ELR (cell line): ENCODE data around the gene FOXF1.

Experiments used
- DNase-seq: peaks from one replicate; pipeline ENCODE4 v3.0.0-alpha.2; 2015; ENCODE audit warnings: low read depth

Gene FOXF1

DNA sequence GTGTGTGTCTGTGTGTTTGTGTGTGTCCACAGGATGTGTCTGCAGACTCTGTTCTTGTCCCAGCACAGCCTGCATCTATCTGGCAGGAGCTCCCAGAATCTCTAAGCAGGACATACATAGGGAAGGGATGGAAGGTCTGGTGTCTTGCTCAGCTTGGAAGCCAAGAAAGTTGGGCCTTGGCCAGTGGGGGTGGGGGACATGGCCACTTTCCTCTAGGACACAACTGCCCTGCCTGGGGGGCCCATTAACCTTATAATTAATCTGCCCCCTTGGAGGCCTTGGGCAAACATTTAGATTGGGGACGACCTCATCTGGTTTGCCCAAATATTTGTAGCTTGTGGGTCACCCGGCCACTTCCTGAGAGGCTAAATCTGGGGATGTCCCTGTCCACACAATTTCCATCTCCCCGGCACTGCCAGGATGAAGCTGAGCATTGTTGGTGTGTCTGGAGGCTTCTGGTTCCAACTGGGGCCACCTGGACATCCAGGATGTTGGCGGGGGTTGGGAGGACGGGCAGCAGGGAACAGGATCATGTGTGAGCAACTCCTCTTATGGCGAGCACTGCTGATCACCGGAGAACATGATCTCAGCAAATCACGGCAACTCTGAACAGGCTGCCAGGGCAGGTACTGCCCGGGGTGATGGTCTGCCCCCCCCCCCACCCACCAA, 17.2 kb upstream of the FOXF1 start:
- no peak for DNase-seq

DNA sequence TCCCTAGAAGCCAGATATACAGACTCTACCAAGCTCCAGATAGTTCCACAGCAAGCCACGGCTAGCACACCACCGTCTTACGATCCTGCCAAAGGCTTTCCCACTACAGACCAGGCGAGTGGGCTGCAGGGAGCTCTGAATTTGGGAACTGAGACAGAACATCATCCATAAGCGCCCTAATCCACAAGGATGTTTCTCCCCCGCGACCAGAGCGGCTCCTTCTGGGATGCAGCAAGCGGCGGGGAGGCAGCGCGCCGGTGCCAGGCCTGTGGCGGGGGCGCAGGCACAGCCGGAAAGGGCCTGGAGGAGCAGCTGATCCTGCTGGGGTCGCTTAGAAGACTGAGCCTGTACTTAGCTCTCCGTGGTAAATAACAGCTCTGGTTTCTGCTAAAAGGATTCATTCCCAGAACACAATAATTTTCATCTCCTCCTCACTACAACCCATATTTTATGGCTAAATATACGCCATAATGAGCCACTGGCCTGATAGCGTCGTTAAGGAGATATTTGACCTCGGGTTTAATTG, 16.2 kb upstream of the FOXF1 start:
- DNase-seq: no peak

DNA sequence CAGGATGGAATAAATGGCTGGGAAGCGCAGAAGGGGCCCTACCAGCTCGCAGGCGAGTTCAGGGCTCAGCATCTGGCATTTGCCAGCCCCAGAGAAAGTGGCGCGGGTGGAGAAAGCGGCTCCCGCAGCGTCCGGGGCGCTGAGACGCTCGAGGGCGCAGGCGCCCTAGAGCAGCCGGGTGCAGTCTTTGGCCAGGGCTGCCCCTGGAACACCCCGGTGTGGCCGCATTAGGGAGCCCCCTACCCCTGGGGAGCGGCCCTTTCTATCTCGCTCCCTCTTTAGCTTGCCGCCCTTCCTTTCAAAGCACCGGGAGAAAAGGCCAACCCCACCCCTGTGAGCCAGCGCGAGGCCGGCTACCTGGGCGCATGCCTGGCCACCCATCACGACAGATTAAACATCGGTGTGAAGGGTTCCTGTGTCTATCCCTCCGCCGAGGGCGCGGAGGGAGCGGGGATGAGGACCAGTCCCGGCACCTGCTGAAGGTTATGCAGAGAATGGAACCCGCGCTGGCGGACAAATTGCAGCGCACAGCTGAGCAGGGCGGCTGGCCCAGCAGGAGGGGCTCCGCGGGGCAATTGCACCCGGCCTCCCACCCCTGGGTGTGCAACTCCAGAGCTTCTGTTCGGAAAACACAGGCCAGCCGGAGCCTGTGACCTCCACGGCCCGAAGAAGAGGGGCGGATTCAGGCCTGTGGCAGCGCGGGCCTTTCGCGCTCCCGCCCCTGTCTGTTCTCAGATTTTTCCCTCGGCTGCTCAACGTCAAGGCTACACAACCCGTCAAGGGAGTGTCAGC, 15.6 kb upstream of the FOXF1 start:
- no peak for DNase-seq

DNA sequence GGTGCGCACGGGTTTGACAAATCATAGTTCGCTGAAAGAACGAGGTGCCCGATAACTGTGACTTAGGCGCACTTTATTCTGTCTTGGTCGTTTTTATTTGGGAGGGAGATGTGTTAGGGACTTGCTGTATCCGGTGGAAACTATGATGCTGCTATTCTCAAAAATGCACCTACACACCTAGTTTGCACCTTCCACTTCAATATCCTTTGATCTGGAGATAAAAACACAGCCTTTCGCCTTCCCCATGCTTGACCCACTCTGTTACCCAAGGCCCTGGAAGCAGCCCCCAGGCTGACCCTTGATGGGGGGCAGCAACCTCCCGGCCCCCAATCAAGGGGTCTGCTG, 15.0 kb upstream of the FOXF1 start:
- DNase-seq: no peak

DNA sequence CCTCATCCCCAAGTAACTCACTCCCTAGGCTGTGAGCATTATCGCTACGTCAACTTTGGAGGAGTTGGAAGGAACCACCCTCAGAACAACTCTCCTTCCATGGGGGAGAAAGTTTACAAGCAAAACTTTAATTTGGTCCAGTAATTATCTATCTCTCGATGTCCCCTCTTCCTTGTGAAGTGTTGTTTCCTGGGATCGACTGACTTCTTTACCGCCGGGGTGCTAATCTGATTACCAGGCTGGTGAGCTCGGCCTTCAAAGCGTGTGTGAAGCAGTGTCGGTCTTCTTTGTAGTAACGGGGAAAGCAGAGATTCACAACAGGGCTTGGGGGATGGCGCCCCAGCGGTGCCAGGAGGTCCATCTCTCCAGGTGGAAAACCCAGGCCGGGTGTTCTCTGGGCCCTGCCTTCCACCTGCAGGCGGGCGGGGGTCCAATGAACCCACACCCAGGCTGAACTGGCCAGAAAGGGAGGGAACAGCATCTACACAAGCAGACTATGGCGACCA, 14.5 kb upstream of the FOXF1 start:
- DNase-seq: no peak

DNA sequence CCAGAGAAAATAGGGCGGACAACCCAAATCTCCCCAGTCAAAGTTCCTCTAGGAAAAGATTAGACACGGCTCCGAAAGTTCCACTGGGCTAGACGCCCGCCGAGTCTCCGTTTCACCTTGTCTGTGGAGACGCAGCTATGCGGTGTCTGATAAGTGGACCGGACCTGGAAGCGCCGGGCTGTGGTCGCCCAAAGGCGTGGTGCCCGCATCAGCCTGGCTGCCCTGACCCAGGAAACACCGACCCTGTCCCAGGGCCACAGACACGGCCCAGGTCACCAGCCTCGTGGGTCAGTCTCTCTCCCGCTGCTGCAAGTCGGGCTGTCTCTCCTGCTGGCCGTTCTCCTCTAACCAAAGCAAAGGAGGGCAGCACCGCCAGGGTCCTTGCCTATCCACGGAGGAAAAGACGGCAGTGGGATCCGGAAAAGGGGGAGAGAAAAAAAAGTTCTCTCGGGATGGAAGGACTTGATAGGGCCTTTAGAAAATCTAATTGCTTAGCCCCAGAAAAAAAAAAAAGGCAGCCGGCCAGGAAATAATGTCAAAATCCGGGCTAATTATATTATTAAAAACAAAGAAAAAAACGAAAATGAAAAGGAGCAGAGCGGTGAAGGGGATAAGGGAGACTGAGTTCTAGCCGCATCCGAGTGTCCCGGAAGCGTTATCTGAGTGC, 13.9 kb upstream of the FOXF1 start:
- no peak for DNase-seq

DNA sequence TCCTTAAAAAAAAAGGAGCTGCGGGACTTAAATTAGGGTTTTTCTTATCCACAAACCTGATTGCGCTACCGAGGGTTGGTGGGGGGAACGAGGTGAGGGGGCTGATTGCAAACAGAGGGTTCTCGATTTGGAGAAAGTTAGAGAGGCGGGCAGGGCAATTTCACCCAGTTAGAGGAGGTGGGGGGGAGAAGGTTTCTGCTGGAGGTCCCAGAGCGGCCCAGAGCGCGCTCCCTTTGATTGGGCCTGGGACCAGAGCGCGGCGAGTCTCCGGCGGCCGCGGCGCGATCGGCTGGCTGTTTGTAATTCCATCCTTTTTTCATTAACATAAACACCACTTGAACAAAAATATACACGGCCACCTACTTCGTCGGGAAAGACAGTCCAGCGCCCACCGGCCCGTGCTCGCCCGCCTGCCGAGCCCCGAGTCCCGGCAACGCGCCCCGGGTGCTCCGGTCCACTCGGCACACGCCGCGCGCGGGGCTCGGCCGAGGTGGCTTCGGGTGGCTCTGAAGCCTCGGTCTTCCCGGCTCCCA, 13.3 kb upstream of the FOXF1 start:
- DNase-seq: no peak

DNA sequence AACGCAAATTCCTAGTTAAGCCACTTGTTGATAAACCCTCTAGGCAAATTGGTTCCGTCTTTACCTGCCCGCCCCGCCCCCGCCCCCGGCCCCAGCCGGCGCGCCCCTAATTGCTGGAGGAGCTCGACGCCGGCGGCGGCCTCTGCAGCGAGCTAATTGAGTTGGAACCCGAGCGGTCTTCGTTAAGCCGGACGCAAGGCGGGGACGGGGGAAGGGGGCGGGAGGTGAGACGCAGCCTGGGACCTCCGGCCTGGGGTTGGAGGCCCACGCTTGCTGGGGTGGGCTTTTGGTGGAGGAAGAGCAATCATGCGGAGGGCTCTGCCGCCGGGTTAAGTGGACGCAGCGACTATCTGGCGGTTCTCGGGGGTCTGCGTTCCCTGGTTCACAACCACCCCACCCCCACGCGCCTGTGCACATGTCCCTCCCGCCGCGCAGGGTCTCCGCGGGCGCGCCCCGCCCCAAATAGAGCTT, 12.7 kb upstream of the FOXF1 start:
- DNase-seq: no peak

DNA sequence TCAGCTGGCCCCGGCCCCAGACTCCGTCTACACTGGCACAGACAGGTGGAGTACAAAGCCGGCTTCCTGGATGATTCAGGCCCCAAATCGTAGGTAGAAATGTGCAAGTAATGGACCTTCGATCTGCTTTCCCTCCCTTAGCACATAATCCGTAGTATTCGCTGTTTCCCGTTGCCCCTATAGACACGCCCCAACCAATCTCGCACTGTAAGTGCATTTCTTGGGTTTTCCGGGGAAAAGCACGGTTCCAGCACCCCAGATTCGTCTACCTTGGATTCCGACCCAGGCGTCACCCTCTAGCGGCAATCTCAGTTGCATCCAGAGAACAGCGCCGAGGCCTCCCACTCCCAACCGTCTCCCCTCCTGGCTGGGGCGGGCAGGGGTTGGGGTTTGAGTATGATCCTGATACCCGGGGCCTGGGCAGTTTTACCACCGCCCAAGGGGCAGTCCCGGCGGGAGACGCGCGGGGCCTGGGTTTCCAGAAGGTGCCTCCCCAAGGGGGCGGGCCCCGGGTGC, 12.1 kb upstream of the FOXF1 start:
- DNase-seq: no peak

DNA sequence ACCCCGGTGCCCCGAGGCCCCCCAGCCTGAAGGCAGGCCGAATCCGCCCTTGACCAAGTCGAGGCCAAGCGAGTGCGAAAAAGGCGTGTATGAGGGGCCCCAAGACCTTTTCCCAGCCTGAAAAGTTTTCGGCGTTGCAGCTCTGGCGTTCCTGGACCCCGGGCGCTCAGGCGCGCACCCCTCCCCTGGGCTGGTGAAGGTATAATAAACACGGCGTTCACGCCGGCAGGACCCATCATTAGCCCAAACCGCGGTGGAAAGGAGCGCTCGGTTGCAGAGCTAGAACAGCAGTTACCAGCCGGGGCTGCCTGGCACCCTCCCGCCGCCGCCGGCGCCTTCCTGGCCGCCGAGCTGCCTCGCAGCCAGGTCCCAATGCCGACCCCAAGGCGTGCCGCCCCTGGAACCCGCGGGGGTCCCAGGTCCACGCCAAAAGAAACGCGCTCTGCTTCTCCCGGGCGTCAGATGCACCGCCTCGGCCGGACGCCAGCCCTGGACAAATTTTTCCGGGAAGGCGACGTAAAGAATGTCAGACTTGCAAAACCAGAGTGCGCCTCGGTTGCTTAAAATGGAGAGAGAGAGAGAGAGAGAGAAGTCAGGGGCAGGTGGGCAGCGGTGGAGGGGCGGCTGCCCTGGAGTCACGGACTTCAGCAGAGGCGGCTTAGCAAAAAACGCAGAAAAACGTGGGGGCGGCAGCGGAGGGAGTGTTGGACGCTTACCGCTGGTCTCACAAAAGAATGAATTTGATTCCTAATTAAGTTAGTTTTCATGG, 11.5 kb upstream of the FOXF1 start:
- DNase-seq: no peak

DNA sequence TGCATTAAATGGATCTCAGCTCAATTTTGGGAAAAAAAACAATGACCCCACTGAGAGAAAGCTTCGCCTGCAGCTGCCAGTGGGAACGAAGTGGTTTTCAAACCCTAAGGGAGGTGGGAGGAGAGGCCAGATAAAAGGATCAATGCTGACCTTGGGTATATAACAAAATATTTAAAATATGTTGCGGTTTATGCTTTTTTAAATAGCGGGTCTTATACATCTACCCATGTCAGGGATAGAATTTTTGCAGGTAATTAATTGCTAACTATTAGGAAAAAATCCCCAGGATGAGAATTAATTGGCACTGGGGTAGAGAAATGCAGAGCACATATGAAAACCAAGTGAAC, 10.9 kb upstream of the FOXF1 start:
- DNase-seq: no peak

DNA sequence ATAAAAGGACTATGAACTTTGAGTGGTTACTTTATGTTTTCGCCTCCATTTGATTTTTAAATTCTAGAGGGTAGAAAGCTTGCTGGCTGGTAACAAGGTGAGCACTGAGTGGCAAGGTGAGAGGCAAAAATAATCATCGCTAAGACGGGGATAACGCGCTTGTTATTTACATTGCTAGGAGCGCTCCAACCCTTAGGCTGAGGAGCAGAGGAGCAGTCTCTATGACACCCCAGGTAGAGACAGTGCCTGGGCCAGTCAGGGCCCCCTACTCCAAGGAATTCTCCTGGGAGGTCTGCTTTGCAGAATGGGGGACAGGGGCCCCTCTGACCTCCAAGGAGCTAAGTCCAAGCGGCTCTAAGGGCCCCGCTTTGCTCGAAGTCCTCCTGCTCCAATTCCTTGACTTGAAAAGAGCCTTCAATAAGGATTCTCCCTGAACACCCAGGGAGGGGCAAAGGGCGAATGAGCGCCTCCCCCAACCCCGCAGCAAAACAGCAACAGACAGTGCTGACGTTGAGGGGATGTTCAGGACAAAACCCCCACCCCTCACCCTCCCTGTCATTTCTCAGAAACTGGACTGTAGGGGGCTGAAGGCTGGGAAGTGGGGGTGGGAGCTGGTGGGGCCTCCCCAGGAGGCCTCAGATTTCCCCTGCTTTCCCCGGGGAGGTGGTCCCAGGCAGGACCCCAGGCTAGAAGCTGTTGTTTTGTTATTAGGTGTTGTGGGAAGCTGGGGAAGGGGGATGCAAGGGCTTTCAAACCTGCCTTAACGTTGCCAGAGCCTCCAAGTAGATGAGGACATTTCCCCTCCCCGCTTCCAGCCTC, 10.2 kb upstream of the FOXF1 start:
- no peak for DNase-seq

DNA sequence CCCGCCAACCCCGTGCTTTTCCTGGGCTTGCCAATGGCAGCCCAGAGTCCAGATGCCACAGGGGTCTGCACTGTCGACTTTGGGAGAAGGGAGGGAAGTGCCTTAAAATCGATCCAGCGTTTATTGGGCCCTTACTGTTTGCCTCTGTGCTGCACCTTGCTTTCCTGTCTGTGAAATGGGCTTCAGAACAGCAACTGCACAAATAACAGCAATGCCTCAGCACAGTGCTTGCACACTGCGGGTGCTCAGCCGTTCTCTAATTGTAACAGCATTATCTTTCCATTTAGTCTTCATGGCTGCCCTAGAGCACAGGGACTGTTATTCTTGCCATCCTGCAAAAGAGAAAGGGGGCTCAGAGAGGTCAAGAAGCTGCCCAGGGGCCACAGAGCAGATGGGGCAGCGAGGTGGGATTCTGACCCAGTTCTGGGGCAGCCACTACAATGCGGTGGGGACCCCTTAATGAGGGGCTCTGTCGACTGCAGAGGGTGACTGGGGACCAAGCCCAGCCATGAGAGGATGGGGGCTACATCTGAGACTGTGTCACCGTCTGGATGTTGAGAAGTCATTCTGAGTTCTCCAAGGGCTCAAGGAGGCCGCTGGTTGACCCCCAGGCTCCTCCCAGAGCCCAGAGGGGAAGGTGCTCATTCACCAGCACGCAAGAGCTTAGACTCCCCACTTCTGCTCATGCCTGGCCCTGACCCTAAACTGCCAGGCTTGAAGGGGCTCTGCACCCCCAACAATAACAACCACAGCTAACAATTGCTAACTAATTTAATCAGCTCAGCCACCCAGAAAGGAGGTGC, 9.4 kb upstream of the FOXF1 start:
- no peak for DNase-seq

DNA sequence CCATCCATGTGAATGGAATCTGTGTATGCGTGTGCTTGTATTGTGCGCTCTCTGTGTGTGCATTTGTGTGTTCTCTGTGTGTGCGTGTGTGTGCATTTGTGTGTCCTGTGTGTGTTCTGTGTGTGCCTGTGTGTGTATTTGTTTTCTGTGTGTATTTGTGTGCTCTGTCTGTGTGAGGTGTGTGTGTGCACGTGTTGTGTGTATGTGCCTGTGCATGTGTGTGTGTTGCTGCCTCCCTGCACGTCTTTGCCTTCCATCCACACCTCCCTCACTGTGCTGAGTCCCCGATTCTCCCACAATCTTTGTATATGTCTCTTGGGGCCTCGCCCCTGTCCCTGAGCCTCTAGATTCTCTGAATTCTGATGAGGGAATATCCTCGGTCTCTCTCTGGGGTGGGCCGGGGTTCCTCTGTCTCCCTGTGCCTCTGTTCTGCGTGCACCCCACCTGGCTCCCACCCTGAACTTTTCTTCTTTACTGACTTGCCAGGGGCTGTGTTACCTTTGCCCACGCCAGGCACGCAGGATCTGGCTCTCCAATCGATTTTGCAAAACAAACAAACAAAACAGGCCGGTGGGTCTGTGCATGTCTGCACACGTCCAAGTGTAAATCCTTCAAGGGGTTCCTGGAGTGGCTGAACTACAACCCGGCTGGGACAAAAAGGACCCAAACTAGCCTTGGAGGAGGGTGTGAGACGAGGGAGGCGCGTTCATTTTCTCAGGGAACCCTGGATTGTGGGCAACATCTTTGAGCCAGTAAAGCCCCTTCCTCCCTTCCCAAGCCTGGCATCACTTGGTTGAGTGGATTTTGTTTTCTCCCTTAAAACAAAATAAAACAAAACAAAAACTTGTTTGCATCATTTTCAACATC, 8.1 kb upstream of the FOXF1 start:
- no peak for DNase-seq

DNA sequence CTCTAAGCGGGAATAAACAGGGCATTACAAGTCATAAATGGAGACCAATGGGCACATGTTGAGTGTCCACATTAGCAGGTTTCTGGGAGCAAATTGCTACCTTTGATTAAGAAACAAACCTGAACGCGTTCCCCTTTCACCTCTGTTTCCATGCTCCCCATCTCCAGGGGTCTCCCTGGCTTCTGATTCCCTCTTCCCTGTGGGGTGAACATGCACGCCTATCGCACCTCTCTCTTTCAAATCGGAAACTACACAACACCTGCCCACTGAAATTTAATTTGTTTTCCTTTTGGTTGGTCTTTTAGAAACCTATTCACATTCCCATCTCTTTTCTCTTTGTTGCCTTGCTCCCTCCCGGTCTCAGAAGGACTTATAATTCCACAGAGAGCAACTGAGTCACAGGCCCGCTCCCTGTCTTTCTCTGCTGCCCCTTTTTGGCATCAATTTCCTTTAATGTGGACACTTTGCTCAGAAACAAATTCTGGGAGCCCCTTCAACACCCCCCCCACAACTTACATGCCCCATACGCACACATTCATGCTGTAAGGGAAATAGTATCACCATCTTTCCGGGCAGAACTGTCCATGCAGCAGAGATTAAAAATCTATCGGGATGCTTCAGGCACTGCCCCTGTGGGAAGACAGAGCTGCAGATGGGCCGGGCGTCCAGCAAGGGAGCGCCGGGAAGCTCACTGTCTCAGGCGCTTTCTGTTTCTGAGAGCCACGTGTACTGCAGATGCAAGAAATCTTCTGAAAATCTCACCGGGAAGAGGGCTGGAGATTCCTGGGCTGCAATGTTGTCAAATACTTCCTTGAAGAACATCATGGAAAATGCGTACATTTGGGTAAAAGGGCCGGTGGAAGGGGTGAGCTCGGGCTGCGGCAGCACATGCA, 7.2 kb upstream of the FOXF1 start:
- no peak for DNase-seq

DNA sequence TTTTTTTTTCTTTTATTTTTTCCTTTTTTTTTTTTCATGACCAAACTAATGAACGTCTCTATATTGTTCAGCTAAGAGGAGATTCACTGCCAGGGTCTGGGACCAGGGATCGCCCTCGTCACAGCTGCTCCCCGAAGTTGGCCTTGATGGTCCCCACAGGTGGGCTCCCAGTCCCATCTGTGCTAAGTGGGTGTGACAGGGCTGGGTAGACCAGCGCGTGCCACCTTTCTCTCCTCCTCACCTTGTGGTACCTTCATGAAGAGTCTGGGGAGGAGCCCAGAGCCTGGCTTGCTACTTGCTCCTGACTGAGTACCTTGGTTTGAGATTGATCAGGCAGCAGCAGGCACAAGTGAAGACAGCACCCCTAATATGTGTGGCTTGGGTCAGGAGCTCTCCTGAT, 6.5 kb upstream of the FOXF1 start:
- no peak for DNase-seq

DNA sequence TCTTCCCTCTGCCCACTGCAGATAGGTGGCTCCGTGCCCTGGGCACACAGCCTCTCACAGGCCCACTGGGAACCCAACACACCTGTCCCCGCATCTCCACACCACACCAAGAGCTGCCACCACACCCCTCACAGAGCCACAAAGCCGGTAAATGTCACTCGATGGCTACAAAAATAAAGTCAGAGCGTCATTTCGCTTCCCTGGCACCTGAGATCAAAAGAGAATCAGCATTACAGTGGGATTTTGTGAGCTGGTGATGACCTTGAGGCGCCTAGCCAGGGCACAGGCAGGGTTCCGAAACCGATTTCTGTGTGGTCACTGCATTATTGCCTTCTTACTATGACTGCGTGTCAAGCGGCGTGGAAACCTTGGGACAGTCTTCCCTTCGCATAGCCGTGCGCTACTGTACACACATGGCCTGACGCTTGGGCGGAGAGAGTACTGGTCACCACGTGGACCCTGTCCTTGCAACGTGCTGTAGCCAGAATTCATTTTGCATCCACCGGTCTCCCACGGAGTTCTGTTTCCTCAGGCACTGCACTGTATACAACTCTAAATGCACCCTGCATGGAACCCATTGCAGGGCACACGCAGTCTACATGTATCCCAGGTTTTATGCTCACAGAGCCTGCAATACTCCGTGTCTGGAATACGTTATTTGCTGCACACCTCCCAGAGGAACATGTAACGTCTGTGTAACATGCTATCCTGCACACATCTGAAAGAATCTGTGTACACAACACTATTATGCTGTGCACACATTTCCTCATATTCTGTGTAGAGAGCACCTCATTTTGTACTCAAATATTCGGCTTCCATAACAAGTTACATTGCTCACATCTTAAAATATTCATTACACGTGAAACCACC, 5.8 kb upstream of the FOXF1 start:
- no peak for DNase-seq
